SK-N-SH (cell line): ENCODE measurements around the gene TGM6. TPM values are rescaled to one million over a fixed set of nuclear protein-coding genes. Genes with fewer than 3 reads are reported as not detected.

Source experiments
- CTCF ChIA-PET: fragments of 300-600, 350-600 bp; formaldehyde crosslinking; extraction: SDS; loops from one replicate; lab custom pipeline; 2021; lab: Yijun Ruan, JAX
- POLR2A ChIA-PET: fragments of 350-600 bp; sonication (Branson Sonifier 250); formaldehyde crosslinking; extraction: SDS; loops from one replicate; lab custom pipeline; 2020; ENCODE audit warnings: antibody characterized with exemption, inconsistent platforms; lab: Yijun Ruan, JAX
- DNase-seq: peaks from one replicate; pipeline ENCODE4 v3.0.0; 2012
- H2AFZ ChIP-seq: fragments of 200-600 bp; sonication (generic); 2 replicates; pipeline ENCODE4 v1.8.1; 2016; ENCODE audit warnings: antibody characterized with exemption, mild to moderate bottlenecking, low read depth
- H3F3A ChIP-seq: fragments of 200-600 bp; sonication (generic); replicated peaks from 2 replicates; pipeline ENCODE3; 2016; ENCODE audit warnings: antibody characterized with exemption, mild to moderate bottlenecking; ENCODE audit not compliant: insufficient read depth
- H3K27ac ChIP-seq, 2 experiments: fragments of 200-500 bp in 1 of 2; fragments of 200-600 bp in 1 of 2; sonication (Bioruptor generic) in 1 of 2; sonication (generic), shearing (Covaris generic) in 1 of 2; 2 replicates each; pipeline versions ENCODE4 v1.5.1 to v1.6.1; 2014 to 2016; ENCODE audit warnings: low read depth in 2 of 2, inconsistent platforms in 1 of 2, low read length in 1 of 2, mild to moderate bottlenecking in 1 of 2, mixed read lengths in 1 of 2
- H3K27me3 ChIP-seq: fragments of 200-600 bp; sonication (generic), shearing (Covaris generic); 2 replicates; pipeline ENCODE4 v1.6.1; 2016; ENCODE audit warnings: mixed run types; ENCODE audit not compliant: insufficient read depth
- H3K36me3 ChIP-seq, 2 experiments: fragments of 200-500 bp in 1 of 2; fragments of 200-600 bp in 1 of 2; sonication (Bioruptor generic) in 1 of 2; sonication (generic) in 1 of 2; replicated peaks in 1 of 2; 2 replicates each; pipeline versions ENCODE3 to v1.5.1; 2014 to 2016; ENCODE audit warnings: low read length in 1 of 2, mild to moderate bottlenecking in 1 of 2; ENCODE audit not compliant: insufficient read depth in 2 of 2, control insufficient read depth in 1 of 2
- H3K4me1 ChIP-seq, 2 experiments: fragments of 200-500 bp in 1 of 2; fragments of 200-600 bp in 1 of 2; sonication (Bioruptor generic) in 1 of 2; sonication (generic), shearing (Covaris generic) in 1 of 2; 2 replicates each; pipeline versions ENCODE4 v1.5.1 to v1.6.1; 2014 to 2016; ENCODE audit warnings: low read depth in 1 of 2, low read length in 1 of 2, mixed run types in 1 of 2; ENCODE audit not compliant: insufficient read depth in 2 of 2, control insufficient read depth in 1 of 2
- H3K4me2 ChIP-seq: fragments of 200-600 bp; sonication (generic), shearing (Covaris generic); 2 replicates; pipeline ENCODE4 v1.6.1; 2017; ENCODE audit warnings: mixed run types
- H3K4me3 ChIP-seq, 2 experiments: fragments of 200-500 bp in 1 of 2; fragments of 200-600 bp in 1 of 2; sonication (Bioruptor generic) in 1 of 2; sonication (generic), shearing (Covaris generic) in 1 of 2; 2 replicates each; pipeline versions ENCODE4 v1.5.1 to v1.8.1; 2014 to 2016; ENCODE audit warnings: low read depth in 2 of 2, inconsistent platforms in 1 of 2, low read length in 1 of 2, mild to moderate bottlenecking in 1 of 2, mixed read lengths in 1 of 2, moderate library complexity in 1 of 2
- H3K79me2 ChIP-seq: fragments of 200-600 bp; sonication (generic); 2 replicates; pipeline ENCODE4 v1.8.1; 2017; ENCODE audit warnings: mild to moderate bottlenecking; ENCODE audit not compliant: insufficient read depth
- H3K9ac ChIP-seq: fragments of 200-600 bp; sonication (generic); 2 replicates; pipeline ENCODE4 v1.6.1; 2017; ENCODE audit warnings: mixed run types
- H3K9me2 ChIP-seq: fragments of 200-600 bp; sonication (generic); 2 replicates; pipeline ENCODE4 v1.6.1; 2017; ENCODE audit warnings: mixed run types
- H3K9me3 ChIP-seq: fragments of 200-600 bp; sonication (generic); 2 replicates; pipeline ENCODE4 v1.6.1; 2017; ENCODE audit warnings: mixed run types, mild to moderate bottlenecking, moderate library complexity
- H4K20me1 ChIP-seq: fragments of 200-600 bp; sonication (generic); 2 replicates; pipeline ENCODE4 v1.6.1; 2017; ENCODE audit warnings: mild to moderate bottlenecking, mixed run types; ENCODE audit not compliant: insufficient read depth
- CHD2 ChIP-seq: fragments of 150-350 bp; IDR thresholded peaks from 2 replicates; pipeline ENCODE4 v1.6.1; 2018; ENCODE audit warnings: low read length; ENCODE audit not compliant: partially characterized antibody
- CTCF ChIP-seq: fragments of 200-600 bp; sonication (generic); IDR thresholded peaks from 2 replicates; pipeline ENCODE4 v1.6.1; 2017; ENCODE audit warnings: antibody characterized with exemption, mild to moderate bottlenecking, moderate library complexity
- FOSL2 ChIP-seq: IDR thresholded peaks from 2 replicates; pipeline ENCODE4 v1.4.0; 2012; ENCODE audit warnings: low read depth, mild to moderate bottlenecking, moderate library complexity, borderline replicate concordance
- GABPA ChIP-seq: IDR thresholded peaks from 2 replicates; pipeline ENCODE4 v1.4.0; 2012; ENCODE audit warnings: low read depth, mild to moderate bottlenecking
- GATA2 ChIP-seq: sonication (generic); formaldehyde crosslinking; IDR thresholded peaks from 2 replicates; pipeline ENCODE4 v1.5.0; 2020; ENCODE audit warnings: mild to moderate bottlenecking, missing genetic modification reagents
- MEF2A ChIP-seq: IDR thresholded peaks from 2 replicates; pipeline ENCODE4 v1.4.0; 2012; ENCODE audit warnings: low read depth, borderline replicate concordance
- NRF1 ChIP-seq: IDR thresholded peaks from 2 replicates; pipeline ENCODE4 v1.6.1; 2012; ENCODE audit warnings: low read depth, mild to moderate bottlenecking, low read length
- POLR2AphosphoS5 ChIP-seq: IDR thresholded peaks from 2 replicates; pipeline ENCODE4 v1.6.1; 2012; ENCODE audit warnings: low read depth, low read length
- RAD21 ChIP-seq: IDR thresholded peaks from 2 replicates; pipeline ENCODE4 v1.6.1; 2012; ENCODE audit warnings: mild to moderate bottlenecking, low read length
- SIN3A ChIP-seq: IDR thresholded peaks from 2 replicates; pipeline ENCODE4 v1.6.1; 2012; ENCODE audit warnings: low read depth, mild to moderate bottlenecking, low read length, moderate library complexity, borderline replicate concordance
- SMC3 ChIP-seq: IDR thresholded peaks from 2 replicates; pipeline ENCODE4 v1.6.1; 2012; ENCODE audit warnings: low read depth, low read length, improper control_type of control experiment
- TAF1 ChIP-seq: IDR thresholded peaks from 2 replicates; pipeline ENCODE4 v1.6.1; 2012; ENCODE audit warnings: low read depth, mild to moderate bottlenecking, low read length, moderate library complexity, borderline replicate concordance
- TCF12 ChIP-seq: IDR thresholded peaks from 2 replicates; pipeline ENCODE4 v1.4.0; 2012
- TEAD4 ChIP-seq: IDR thresholded peaks from 2 replicates; pipeline ENCODE4 v1.4.0; 2012; ENCODE audit warnings: mild to moderate bottlenecking, borderline replicate concordance; ENCODE audit not compliant: insufficient read depth
- USF1 ChIP-seq: IDR thresholded peaks from 2 replicates; pipeline ENCODE4 v1.4.0; 2012; ENCODE audit warnings: low read depth, borderline replicate concordance
- YY1 ChIP-seq: IDR thresholded peaks from 2 replicates; pipeline ENCODE4 v1.4.0; 2012; ENCODE audit warnings: low read depth, mild to moderate bottlenecking
- WGBS: methylation state at CpG from one replicate; pipeline ENCODE4 v1.1.6; 2017; ENCODE audit warnings: low lambda C conversion rate; 5-methylcytosine and 5-hydroxymethylcytosine counted together
- polyA plus RNA-seq, 3 experiments: library from polyadenylated mRNA; depleted of rRNA; stranded (reverse); fragments of >200 nt; gene quantifications; 2 replicates each; pipeline ENCODE4 v1.2.3, GENCODE V29; 2012
- TF ChIP-seq, protein P1 (sequence below): IDR thresholded peaks from 2 replicates; pipeline ENCODE4 v1.4.0; 2012; ENCODE audit warnings: low read depth
- TF ChIP-seq, protein P2 (sequence below): IDR thresholded peaks from 2 replicates; pipeline ENCODE4; 2012
- TF ChIP-seq, protein P3 (sequence below): IDR thresholded peaks from 2 replicates; pipeline ENCODE4 v1.6.1; 2012; ENCODE audit warnings: mild to moderate bottlenecking, low read depth, low read length, moderate library complexity

Gene TGM6
- polyA plus RNA-seq, 1 of the 3 experiments (the other 2 are of a cell fraction): not detected

GRCh38 chr20:2365666-2366065, 15.0 kb upstream of the TGM6 start:
- TF ChIP-seq TCF12: no peak
- TF ChIP-seq, protein P1, sequence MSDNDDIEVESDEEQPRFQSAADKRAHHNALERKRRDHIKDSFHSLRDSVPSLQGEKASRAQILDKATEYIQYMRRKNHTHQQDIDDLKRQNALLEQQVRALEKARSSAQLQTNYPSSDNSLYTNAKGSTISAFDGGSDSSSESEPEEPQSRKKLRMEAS: no peak
- TF ChIP-seq SMC3: no peak
- no peak for TF ChIP-seq TAF1
- no peak for TF ChIP-seq RAD21
- no peak for DNase-seq
- no peak overlapping the region for H2AFZ ChIP-seq
- no peak overlapping the region for H3K9ac ChIP-seq
- no peaks in the 10 kb centered on the region for H4K20me1 ChIP-seq
- H3K4me3 ChIP-seq: no peak overlapping the region
- no peaks in the 10 kb centered on the region for H3F3A ChIP-seq
- H3K27me3 ChIP-seq: no peaks in the 10 kb centered on the region
- ChIA-PET CTCF (no interaction called here), POLR2A (no interaction called here)
- WGBS: 33% methylated on average over 3 of the region's 3 CpGs
- no peak overlapping the region for H3K4me2 ChIP-seq
- H3K9me2 ChIP-seq: no peaks in the 10 kb centered on the region
- no peaks in the 10 kb centered on the region for H3K36me3 ChIP-seq
- H3K9me3 ChIP-seq: peaks cover 13% of the 10 kb centered on the region; the same call in 1 of the 2 replicates
- H3K27ac ChIP-seq: no peak overlapping the region
- H3K4me1 ChIP-seq: no peaks in the 10 kb centered on the region; a peak in 1 of 4 replicates
- no peaks in the 10 kb centered on the region for H3K79me2 ChIP-seq

GRCh38 chr20:2368621-2369020, 12.1 kb upstream of the TGM6 start:
- no peaks in the 10 kb centered on the region for H3K9me2 ChIP-seq
- ChIA-PET POLR2A (no interaction called here), CTCF (interaction anchor here (0.7 to 1.6 kb wide), 3 partner anchors 15 to 161 kb away, joined by 3 to 5 read pairs (median 4); no protein-coding TSS in a partner anchor)
- H3F3A ChIP-seq: no peaks in the 10 kb centered on the region
- H3K27ac ChIP-seq: no peak overlapping the region
- H3K9ac ChIP-seq: no peak overlapping the region
- 0% methylated on average over 1 of the region's 1 CpG for WGBS
- no peak overlapping the region for H3K4me3 ChIP-seq
- 0 out of 2 replicates have a peak, but pooled peaks cover 5% of the 10 kb centered on the region for H3K9me3 ChIP-seq
- DNase-seq: no peak
- H4K20me1 ChIP-seq: no peaks in the 10 kb centered on the region
- H3K27me3 ChIP-seq: no peaks in the 10 kb centered on the region
- H3K79me2 ChIP-seq: no peaks in the 10 kb centered on the region
- H3K4me2 ChIP-seq: no peak overlapping the region
- no peak overlapping the region for H2AFZ ChIP-seq
- no peaks in the 10 kb centered on the region; a peak in 1 of 4 replicates for H3K4me1 ChIP-seq
- no peaks in the 10 kb centered on the region for H3K36me3 ChIP-seq
- TF ChIP-seq NRF1: no peak
- TF ChIP-seq CTCF: no peak
- no peak for TF ChIP-seq MEF2A
- TF ChIP-seq YY1: no peak
- TF ChIP-seq GATA2 (CRISPR knock-in tag): no peak
- TF ChIP-seq CHD2: no peak
- TF ChIP-seq, protein P2, sequence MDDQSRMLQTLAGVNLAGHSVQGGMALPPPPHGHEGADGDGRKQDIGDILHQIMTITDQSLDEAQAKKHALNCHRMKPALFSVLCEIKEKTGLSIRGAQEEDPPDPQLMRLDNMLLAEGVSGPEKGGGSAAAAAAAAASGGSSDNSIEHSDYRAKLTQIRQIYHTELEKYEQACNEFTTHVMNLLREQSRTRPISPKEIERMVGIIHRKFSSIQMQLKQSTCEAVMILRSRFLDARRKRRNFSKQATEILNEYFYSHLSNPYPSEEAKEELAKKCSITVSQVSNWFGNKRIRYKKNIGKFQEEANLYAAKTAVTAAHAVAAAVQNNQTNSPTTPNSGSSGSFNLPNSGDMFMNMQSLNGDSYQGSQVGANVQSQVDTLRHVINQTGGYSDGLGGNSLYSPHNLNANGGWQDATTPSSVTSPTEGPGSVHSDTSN: no peak
- TF ChIP-seq, protein P3, sequence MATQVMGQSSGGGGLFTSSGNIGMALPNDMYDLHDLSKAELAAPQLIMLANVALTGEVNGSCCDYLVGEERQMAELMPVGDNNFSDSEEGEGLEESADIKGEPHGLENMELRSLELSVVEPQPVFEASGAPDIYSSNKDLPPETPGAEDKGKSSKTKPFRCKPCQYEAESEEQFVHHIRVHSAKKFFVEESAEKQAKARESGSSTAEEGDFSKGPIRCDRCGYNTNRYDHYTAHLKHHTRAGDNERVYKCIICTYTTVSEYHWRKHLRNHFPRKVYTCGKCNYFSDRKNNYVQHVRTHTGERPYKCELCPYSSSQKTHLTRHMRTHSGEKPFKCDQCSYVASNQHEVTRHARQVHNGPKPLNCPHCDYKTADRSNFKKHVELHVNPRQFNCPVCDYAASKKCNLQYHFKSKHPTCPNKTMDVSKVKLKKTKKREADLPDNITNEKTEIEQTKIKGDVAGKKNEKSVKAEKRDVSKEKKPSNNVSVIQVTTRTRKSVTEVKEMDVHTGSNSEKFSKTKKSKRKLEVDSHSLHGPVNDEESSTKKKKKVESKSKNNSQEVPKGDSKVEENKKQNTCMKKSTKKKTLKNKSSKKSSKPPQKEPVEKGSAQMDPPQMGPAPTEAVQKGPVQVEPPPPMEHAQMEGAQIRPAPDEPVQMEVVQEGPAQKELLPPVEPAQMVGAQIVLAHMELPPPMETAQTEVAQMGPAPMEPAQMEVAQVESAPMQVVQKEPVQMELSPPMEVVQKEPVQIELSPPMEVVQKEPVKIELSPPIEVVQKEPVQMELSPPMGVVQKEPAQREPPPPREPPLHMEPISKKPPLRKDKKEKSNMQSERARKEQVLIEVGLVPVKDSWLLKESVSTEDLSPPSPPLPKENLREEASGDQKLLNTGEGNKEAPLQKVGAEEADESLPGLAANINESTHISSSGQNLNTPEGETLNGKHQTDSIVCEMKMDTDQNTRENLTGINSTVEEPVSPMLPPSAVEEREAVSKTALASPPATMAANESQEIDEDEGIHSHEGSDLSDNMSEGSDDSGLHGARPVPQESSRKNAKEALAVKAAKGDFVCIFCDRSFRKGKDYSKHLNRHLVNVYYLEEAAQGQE: no peak
- TF ChIP-seq, protein P1: no peak
- TF ChIP-seq GABPA: no peak
- TF ChIP-seq RAD21: no peak
- no peak for TF ChIP-seq SMC3
- TF ChIP-seq POLR2AphosphoS5: no peak
- no peak for TF ChIP-seq USF1
- TF ChIP-seq TEAD4: no peak
- no peak for TF ChIP-seq SIN3A
- no peak for TF ChIP-seq FOSL2
